Panc1 (cell line): Measurements from ENCODE around the gene FEN1. TPM values are rescaled to one million over a fixed set of nuclear protein-coding genes. Genes with fewer than 3 reads are reported as not detected.

Experiments
- ATAC-seq: fragments of 200-7000 bp; cut with Tn5 transposase; 2 replicates; pipeline ENCODE4 v1.9.1; 2020; ENCODE audit warnings: mild to moderate bottlenecking, moderate library complexity
- BruUV-seq: library from RNA; stranded (reverse); fragments of 400-500 nt; replicated peaks from 2 replicates; lab custom pipeline; 2021; lab: Mats Ljungman, UMichigan
- CTCF ChIA-PET: fragments of 300-600 bp; sonication (Branson Sonifier 250); formaldehyde crosslinking; loops from one replicate; lab custom pipeline; 2022; ENCODE audit warnings: antibody characterized with exemption; lab: Charles Lee
- POLR2A ChIA-PET: fragments of 300-600 bp; sonication (Branson Sonifier 250); formaldehyde crosslinking; loops from one replicate; lab custom pipeline; 2022; ENCODE audit warnings: antibody characterized with exemption; lab: Charles Lee
- DNase-seq: peaks from one replicate; pipeline ENCODE4 v3.0.0-alpha.2; 2010; ENCODE audit warnings: low read depth, low spot score
- H3K27ac ChIP-seq: 2 replicates; pipeline ENCODE4 v1.5.1; 2011; ENCODE audit warnings: mild to moderate bottlenecking, low read length, inconsistent platforms
- H3K27me3 ChIP-seq: fragments of 200-500 bp; sonication (Bioruptor generic); 2 replicates; pipeline ENCODE4 v1.6.0; 2014; ENCODE audit warnings: low read length, inconsistent platforms; ENCODE audit not compliant: control insufficient read depth, insufficient read depth
- H3K36me3 ChIP-seq: fragments of 200-500 bp; sonication (Bioruptor generic); 2 replicates; pipeline ENCODE4 v1.5.1; 2014; ENCODE audit warnings: inconsistent platforms, mild to moderate bottlenecking, low read length, moderate library complexity; ENCODE audit not compliant: control insufficient read depth, insufficient read depth
- H3K4me1 ChIP-seq: 2 replicates; pipeline ENCODE4 v1.5.1; 2011; ENCODE audit warnings: inconsistent platforms, mild to moderate bottlenecking, low read length, moderate library complexity; ENCODE audit not compliant: control insufficient read depth, insufficient read depth
- H3K4me3 ChIP-seq, 2 experiments: 2 replicates each; pipeline ENCODE4 v1.5.1; 2011 to 2012; ENCODE audit warnings: low read depth in 2 of 2, low read length in 2 of 2, mild to moderate bottlenecking in 2 of 2, inconsistent platforms in 1 of 2, moderate library complexity in 1 of 2
- H3K9me3 ChIP-seq: fragments of 200-500 bp; sonication (Bioruptor generic); 2 replicates; pipeline ENCODE4 v1.5.1; 2014; ENCODE audit warnings: low read depth, mild to moderate bottlenecking, inconsistent platforms, low read length, moderate library complexity; ENCODE audit not compliant: control insufficient read depth, insufficient read depth
- POLR2AphosphoS5 ChIP-seq: IDR thresholded peaks from 2 replicates; pipeline ENCODE4 v1.6.1; 2012; ENCODE audit warnings: mild to moderate bottlenecking, low read depth, low read length, moderate library complexity
- SIN3A ChIP-seq: IDR thresholded peaks from 2 replicates; pipeline ENCODE4 v1.6.1; 2012; ENCODE audit warnings: low read depth, mild to moderate bottlenecking, low read length, moderate library complexity, borderline replicate concordance; ENCODE audit not compliant: insufficient read depth
- TCF7L2 ChIP-seq: IDR thresholded peaks from 2 replicates; pipeline ENCODE4 v1.6.1; 2011; ENCODE audit warnings: mild to moderate bottlenecking, low read depth, low read length, inconsistent platforms
- in situ Hi-C: cut with HindIII; loops from 2 replicates; pipeline ENCODE4 v1.10.0; 2016; ENCODE audit warnings: low sequenced_read_pairs, low pct_unique_long_range_greater_than_20kb
- intact Hi-C: fragments of 100-400 bp; cut with micrococcal nuclease; formaldehyde crosslinking; loops from one replicate; pipeline ENCODE4 v1.10.0; 2022; ENCODE audit not compliant: unreplicated experiment
- total RNA-seq: library from RNA; stranded (reverse); gene quantifications from one replicate; pipeline ENCODE4 v1.2.1, GENCODE V29; 2021; ENCODE audit not compliant: unreplicated experiment
- TF ChIP-seq, protein P1 (sequence below): fragments of 450-650 bp; IDR thresholded peaks from 2 replicates; pipeline ENCODE4 v1.5.1; 2017; ENCODE audit warnings: mild to moderate bottlenecking
- TF ChIP-seq, protein P2 (sequence below), 2 experiments: IDR thresholded peaks; 2 replicates each; pipeline ENCODE4 v1.6.1; 2011 to 2012; ENCODE audit warnings: low read depth in 2 of 2, control low read depth in 1 of 2, low read length in 1 of 2, mild to moderate bottlenecking in 1 of 2, moderate library complexity in 1 of 2; ENCODE audit not compliant: insufficient read depth in 1 of 2

FEN1 gene
- total RNA-seq, 1 experiment from 2014 or later = 67.6 TPM

DNA sequence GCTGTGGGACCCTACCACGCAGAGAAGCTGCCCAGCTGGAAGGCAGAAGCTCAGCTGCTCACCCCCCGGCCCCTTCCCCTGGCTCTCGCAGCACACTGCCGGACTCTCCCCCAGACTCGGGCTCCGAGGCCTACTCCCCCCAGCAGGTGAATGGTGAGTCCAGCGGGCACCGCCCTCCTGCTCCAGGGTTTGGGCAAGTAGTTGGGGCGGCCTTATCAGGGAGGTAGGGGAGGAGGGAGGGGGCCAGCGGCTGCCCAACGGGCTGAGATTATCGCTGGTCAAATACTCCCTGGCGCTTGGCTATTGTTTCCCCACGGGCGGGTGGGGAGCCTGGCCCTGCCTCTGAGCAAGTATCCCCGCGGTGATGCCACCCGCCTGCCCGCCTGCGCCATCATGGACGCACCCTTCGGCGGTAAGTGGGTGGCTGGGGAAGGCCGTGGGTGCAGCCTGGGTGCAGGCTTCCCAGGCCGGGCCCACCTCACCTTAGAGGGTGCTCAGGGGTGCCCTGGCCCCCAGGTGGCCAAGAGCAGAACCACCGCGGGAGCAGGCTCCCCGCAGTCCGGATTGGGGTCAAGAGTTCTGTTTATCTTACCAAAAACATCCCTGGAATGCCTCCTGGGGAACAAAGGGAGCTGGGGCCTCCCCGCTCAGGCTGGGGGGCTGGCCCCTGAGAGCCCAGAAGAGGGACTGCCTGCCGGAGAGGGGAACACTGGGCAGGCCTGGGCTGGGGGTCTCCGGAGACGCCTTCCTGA, 23.4 kb upstream of the FEN1 start:
- CTCF ChIA-PET = no interaction called here
- H3K4me3 ChIP-seq = no peak overlapping the region
- H3K27ac ChIP-seq = no peak overlapping the region
- H3K9me3 ChIP-seq = no peaks in the 10 kb centered on the region
- POLR2A ChIA-PET = no interaction called here
- in situ Hi-C loops = no loop called here
- no peaks in the 10 kb centered on the region for H3K27me3 ChIP-seq
- H3K4me1 ChIP-seq = peaks cover 10% of the 10 kb centered on the region
- DNase-seq = no peak
- ATAC-seq = no peak
- intact Hi-C loops = no loop called here
- no peaks in the 10 kb centered on the region for H3K36me3 ChIP-seq
- no TSS peak for BruUV-seq
- TF ChIP-seq SIN3A (no peak), POLR2AphosphoS5 (no peak), TCF7L2 (no peak)
- TF ChIP-seq, protein P1, sequence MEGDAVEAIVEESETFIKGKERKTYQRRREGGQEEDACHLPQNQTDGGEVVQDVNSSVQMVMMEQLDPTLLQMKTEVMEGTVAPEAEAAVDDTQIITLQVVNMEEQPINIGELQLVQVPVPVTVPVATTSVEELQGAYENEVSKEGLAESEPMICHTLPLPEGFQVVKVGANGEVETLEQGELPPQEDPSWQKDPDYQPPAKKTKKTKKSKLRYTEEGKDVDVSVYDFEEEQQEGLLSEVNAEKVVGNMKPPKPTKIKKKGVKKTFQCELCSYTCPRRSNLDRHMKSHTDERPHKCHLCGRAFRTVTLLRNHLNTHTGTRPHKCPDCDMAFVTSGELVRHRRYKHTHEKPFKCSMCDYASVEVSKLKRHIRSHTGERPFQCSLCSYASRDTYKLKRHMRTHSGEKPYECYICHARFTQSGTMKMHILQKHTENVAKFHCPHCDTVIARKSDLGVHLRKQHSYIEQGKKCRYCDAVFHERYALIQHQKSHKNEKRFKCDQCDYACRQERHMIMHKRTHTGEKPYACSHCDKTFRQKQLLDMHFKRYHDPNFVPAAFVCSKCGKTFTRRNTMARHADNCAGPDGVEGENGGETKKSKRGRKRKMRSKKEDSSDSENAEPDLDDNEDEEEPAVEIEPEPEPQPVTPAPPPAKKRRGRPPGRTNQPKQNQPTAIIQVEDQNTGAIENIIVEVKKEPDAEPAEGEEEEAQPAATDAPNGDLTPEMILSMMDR = no peak
- TF ChIP-seq, protein P2, sequence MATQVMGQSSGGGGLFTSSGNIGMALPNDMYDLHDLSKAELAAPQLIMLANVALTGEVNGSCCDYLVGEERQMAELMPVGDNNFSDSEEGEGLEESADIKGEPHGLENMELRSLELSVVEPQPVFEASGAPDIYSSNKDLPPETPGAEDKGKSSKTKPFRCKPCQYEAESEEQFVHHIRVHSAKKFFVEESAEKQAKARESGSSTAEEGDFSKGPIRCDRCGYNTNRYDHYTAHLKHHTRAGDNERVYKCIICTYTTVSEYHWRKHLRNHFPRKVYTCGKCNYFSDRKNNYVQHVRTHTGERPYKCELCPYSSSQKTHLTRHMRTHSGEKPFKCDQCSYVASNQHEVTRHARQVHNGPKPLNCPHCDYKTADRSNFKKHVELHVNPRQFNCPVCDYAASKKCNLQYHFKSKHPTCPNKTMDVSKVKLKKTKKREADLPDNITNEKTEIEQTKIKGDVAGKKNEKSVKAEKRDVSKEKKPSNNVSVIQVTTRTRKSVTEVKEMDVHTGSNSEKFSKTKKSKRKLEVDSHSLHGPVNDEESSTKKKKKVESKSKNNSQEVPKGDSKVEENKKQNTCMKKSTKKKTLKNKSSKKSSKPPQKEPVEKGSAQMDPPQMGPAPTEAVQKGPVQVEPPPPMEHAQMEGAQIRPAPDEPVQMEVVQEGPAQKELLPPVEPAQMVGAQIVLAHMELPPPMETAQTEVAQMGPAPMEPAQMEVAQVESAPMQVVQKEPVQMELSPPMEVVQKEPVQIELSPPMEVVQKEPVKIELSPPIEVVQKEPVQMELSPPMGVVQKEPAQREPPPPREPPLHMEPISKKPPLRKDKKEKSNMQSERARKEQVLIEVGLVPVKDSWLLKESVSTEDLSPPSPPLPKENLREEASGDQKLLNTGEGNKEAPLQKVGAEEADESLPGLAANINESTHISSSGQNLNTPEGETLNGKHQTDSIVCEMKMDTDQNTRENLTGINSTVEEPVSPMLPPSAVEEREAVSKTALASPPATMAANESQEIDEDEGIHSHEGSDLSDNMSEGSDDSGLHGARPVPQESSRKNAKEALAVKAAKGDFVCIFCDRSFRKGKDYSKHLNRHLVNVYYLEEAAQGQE (IDR thresholded peaks at IDR 0.05; ENCODE audit: insufficient read depth in 1 of 2, low read depth in 2 of 2, low read length in 1 of 2) = no peak

DNA sequence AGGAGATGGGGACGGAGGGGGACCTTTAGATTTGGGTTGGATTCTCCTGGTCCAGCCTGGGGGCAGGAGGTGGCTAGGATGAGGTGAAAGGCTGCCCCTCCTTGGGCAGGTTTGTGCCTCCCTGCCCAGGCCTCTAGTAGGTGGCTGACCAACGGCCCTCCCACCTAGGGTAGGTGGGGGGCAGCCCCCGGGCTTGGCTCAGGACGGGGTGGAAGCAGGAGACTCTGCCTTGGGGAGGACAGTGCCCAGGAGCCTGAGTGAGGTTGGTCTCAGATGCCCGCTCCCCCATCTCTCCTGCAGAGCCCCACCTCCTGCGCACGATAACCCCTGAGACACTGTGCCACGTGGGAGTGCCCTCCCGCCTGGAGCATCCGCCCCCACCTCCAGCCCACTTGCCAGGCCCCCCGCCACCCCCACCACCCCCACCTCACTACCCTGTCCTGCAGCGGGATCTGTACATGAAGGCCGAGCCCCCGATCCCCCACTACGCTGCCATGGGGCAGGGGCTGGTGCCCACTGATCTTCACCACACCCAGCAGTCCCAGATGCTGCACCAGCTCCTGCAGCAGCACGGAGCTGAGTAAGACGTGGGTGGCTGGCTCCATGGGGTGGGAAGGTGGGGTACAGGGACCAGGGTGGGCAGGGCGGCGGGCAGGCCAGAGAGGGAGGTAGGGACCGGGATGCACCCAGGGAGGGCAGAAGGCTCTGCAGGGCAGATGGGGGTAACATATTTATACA, 22.6 kb upstream of the FEN1 start:
- ATAC-seq = no peak

More for the DNA sequence above, 22.6 kb upstream of the FEN1 start:
- no peaks in the 10 kb centered on the region for H3K36me3 ChIP-seq
- no TSS peak for BruUV-seq
- ChIA-PET CTCF (no interaction called here), POLR2A (no interaction called here)
- H3K4me3 ChIP-seq = no peak overlapping the region
- in situ Hi-C loops = no loop called here
- no peak for TF ChIP-seq POLR2AphosphoS5
- TF ChIP-seq TCF7L2 = no peak
- intact Hi-C loops = no loop called here
- no peaks in the 10 kb centered on the region for H3K9me3 ChIP-seq
- H3K27ac ChIP-seq = no peak overlapping the region
- H3K4me1 ChIP-seq = peaks cover 10% of the 10 kb centered on the region
- no peak for DNase-seq
- H3K27me3 ChIP-seq = no peaks in the 10 kb centered on the region
